Stimulated activated CD4-positive, alpha-beta T cell treated with anti-CD3 and anti-CD28 coated beads, Interleukin-4, amount 100 ng/mL, for 24 hours (primary cell): ENCODE data around the gene KIF20A.
"Not testable (repeated sequence)": the region's sequence is repeated elsewhere in the genome, so short reads cannot be mapped to it uniquely, and the experiment has no call there.

Source experiments
- DNase-seq: peaks from one replicate; pipeline ENCODE4 v3.0.0-alpha.2; 2020

KIF20A gene

GRCh38 chr5:138188626-138189025 lies 9.7 kb downstream of the KIF20A start:
- DNase-seq, result no peak

GRCh38 chr5:138192826-138193225 lies 13.9 kb downstream of the KIF20A start:
- DNase-seq, result no peak

- not testable (repeated sequence) for DNase-seq
Observed at GRCh38 chr5:138193859-138194258, 14.9 kb downstream of the KIF20A start.

- DNase-seq, result no peak
Observed at GRCh38 chr5:138210985-138211384, 32.1 kb downstream of the KIF20A start.

- DNase-seq, result no peak
Observed at GRCh38 chr5:138212828-138213160, 33.9 kb downstream of the KIF20A start.

- peak; percentile 94 for DNase-seq
Observed at GRCh38 chr5:138213161-138214029, 34.5 kb downstream of the KIF20A start, which contains the start of gene CDC23. Gene CDC23, minus strand, starts transcription at chr5:138213323. Its CDS starts 11 bp downstream, at chr5:138213312.

GRCh38 chr5:138216799-138217198 lies 37.9 kb downstream of the KIF20A start:
- DNase-seq, result no peak

- no peak for DNase-seq
Observed at GRCh38 chr5:138223532-138223931, 44.6 kb downstream of the KIF20A start.

GRCh38 chr5:138224712-138225111 lies 45.8 kb downstream of the KIF20A start:
- no peak for DNase-seq

GRCh38 chr5:138226910-138227309 lies 48.0 kb downstream of the KIF20A start:
- no peak for DNase-seq

- DNase-seq, result no peak
Observed at GRCh38 chr5:138229387-138229786, 50.5 kb downstream of the KIF20A start.

GRCh38 chr5:138230261-138230660 lies 51.3 kb downstream of the KIF20A start:
- no peak for DNase-seq

GRCh38 chr5:138230981-138231589 lies 52.2 kb downstream of the KIF20A start:
- DNase-seq, result no peak

- no peak for DNase-seq
Observed at GRCh38 chr5:138233280-138233679, 54.4 kb downstream of the KIF20A start.

- no peak for DNase-seq
Observed at GRCh38 chr5:138234651-138235050, 55.7 kb downstream of the KIF20A start.
